ENCODE results near the gene CRB3.

Gene CRB3

GRCh38 chr19:6442087-6442688 is 21.9 kb upstream of the CRB3 start:
- no peak overlapping the region for H3K9ac ChIP-seq
- H4K20me1 ChIP-seq (ENCODE audit: insufficient read depth) = no peaks in the 10 kb centered on the region
- H3K4me3 ChIP-seq (IDR thresholded peaks at IDR 0.05; ENCODE audit: insufficient read depth, low read depth, low read length) = no peak overlapping the region
- H3K4me1 ChIP-seq (ENCODE audit: low read depth, poor library complexity, severe bottlenecking) = no peaks in the 10 kb centered on the region
- H2AFZ ChIP-seq (ENCODE audit: low read depth) = no peak overlapping the region
- H3K27ac ChIP-seq = no peak overlapping the region
- H3K27me3 ChIP-seq (ENCODE audit: insufficient read depth, low read depth) = no peaks in the 10 kb centered on the region
- no peaks in the 10 kb centered on the region for H3K36me3 ChIP-seq (ENCODE audit: insufficient read depth)
- no peaks in the 10 kb centered on the region for H3K79me2 ChIP-seq (ENCODE audit: insufficient read depth, low read depth)
- TF ChIP-seq CTCF (conservative IDR thresholded peaks at IDR 0.05; ENCODE audit: low read depth, low read length) = no peak
- H3K4me2 ChIP-seq = no peak overlapping the region

DNA sequence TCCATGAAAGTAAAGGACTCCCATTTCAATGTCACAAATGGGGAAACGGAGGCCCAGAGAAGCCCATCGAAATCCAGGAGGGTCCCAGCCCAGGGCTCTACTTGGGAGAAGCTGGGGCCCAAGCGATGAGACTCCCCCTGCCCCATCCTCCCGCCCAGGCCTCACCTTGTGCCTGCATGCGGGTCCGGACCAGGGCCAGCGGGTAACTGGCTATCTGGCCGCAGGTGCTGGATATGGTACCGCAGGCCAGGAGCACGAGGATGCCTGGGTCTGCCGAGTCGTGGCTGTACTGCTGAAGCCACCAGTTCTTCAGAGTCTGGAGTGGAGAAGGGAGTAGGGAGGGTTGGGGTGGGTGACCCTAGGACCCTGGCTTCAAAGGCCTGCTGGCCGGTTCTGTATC is 20.1 kb upstream of the CRB3 start:
- no peak overlapping the region for H2AFZ ChIP-seq (ENCODE audit: low read depth)
- no peak overlapping the region for H3K9ac ChIP-seq
- no peak overlapping the region for H3K27ac ChIP-seq
- H3K4me1 ChIP-seq (ENCODE audit: low read depth, poor library complexity, severe bottlenecking) = no peaks in the 10 kb centered on the region
- H3K79me2 ChIP-seq (ENCODE audit: insufficient read depth, low read depth) = no peaks in the 10 kb centered on the region
- no peak for TF ChIP-seq CTCF (conservative IDR thresholded peaks at IDR 0.05; ENCODE audit: low read depth, low read length)
- H3K27me3 ChIP-seq (ENCODE audit: insufficient read depth, low read depth) = no peaks in the 10 kb centered on the region
- H4K20me1 ChIP-seq (ENCODE audit: insufficient read depth) = no peaks in the 10 kb centered on the region
- no peaks in the 10 kb centered on the region for H3K36me3 ChIP-seq (ENCODE audit: insufficient read depth)
- H3K4me3 ChIP-seq (IDR thresholded peaks at IDR 0.05; ENCODE audit: insufficient read depth, low read depth, low read length) = no peak overlapping the region
- H3K4me2 ChIP-seq = no peak overlapping the region

- no peak for TF ChIP-seq CTCF (conservative IDR thresholded peaks at IDR 0.05; ENCODE audit: low read depth, low read length)
- no peak overlapping the region for H2AFZ ChIP-seq (ENCODE audit: low read depth)
- no peak overlapping the region for H3K27ac ChIP-seq
- H3K27me3 ChIP-seq (ENCODE audit: insufficient read depth, low read depth) = no peaks in the 10 kb centered on the region
- H4K20me1 ChIP-seq (ENCODE audit: insufficient read depth) = no peaks in the 10 kb centered on the region
- no peaks in the 10 kb centered on the region for H3K79me2 ChIP-seq (ENCODE audit: insufficient read depth, low read depth)
- H3K4me3 ChIP-seq (IDR thresholded peaks at IDR 0.05; ENCODE audit: insufficient read depth, low read depth, low read length) = no peak overlapping the region
- H3K36me3 ChIP-seq (ENCODE audit: insufficient read depth) = no peaks in the 10 kb centered on the region
- no peak overlapping the region for H3K9ac ChIP-seq
- H3K4me1 ChIP-seq (ENCODE audit: low read depth, poor library complexity, severe bottlenecking) = no peaks in the 10 kb centered on the region
- H3K4me2 ChIP-seq = no peak overlapping the region
Measured at GRCh38 chr19:6446452-6446851, 17.6 kb upstream of the CRB3 start.

- H3K4me3 ChIP-seq (IDR thresholded peaks at IDR 0.05; ENCODE audit: insufficient read depth, low read depth, low read length) = no peak overlapping the region
- no peak overlapping the region for H2AFZ ChIP-seq (ENCODE audit: low read depth)
- no peak for TF ChIP-seq CTCF (conservative IDR thresholded peaks at IDR 0.05; ENCODE audit: low read depth, low read length)
- H3K27me3 ChIP-seq (ENCODE audit: insufficient read depth, low read depth) = no peaks in the 10 kb centered on the region
- H3K36me3 ChIP-seq (ENCODE audit: insufficient read depth) = no peaks in the 10 kb centered on the region
- no peak overlapping the region for H3K4me2 ChIP-seq
- H3K9ac ChIP-seq = no peak overlapping the region
- no peaks in the 10 kb centered on the region for H4K20me1 ChIP-seq (ENCODE audit: insufficient read depth)
- no peaks in the 10 kb centered on the region for H3K79me2 ChIP-seq (ENCODE audit: insufficient read depth, low read depth)
- no peaks in the 10 kb centered on the region for H3K4me1 ChIP-seq (ENCODE audit: low read depth, poor library complexity, severe bottlenecking)
- H3K27ac ChIP-seq = no peak overlapping the region
Measured at GRCh38 chr19:6448045-6448444, 16.0 kb upstream of the CRB3 start.
